Heart left ventricle (tissue), 16 donors: ENCODE measurements around the gene PALLD. TPM values are rescaled to one million over a fixed set of nuclear protein-coding genes. Genes with fewer than 3 reads are reported as not detected.
A peak's percentile ranks its signal among the peaks of the same experiment; 100 is the strongest.
"Not testable (repeated sequence)": the region's sequence is repeated elsewhere in the genome, so short reads cannot be mapped to it uniquely, and the experiment has no call there.

Experiments used
- ATAC-seq, 4 donors: fragments of 200-7000 bp; cut with Tn5 transposase; one replicate each; pipeline ENCODE4 v1.9.1; 2020 to 2022; ENCODE audit warnings: moderate library complexity in 4 of 4, mild to moderate bottlenecking in 3 of 4, moderate number of reproducible peaks in 1 of 4
- DNase-seq, 5 donors: peaks; one replicate each; pipeline ENCODE4 v3.0.0-alpha.2; 2020
- H3K27ac ChIP-seq, 12 donors: fragments of 200-600 bp; sonication (generic) in 4 of 12; one replicate each; pipeline versions ENCODE4 v1.5.0 to v1.8.0; 2016 to 2022; ENCODE audit warnings: mild to moderate bottlenecking in 2 of 12
- H3K27me3 ChIP-seq, 9 donors: fragments of 200-600 bp; sonication (generic) in 2 of 9; one replicate each; pipeline versions ENCODE4 v1.5.1 to v1.8.0; 2016 to 2022; ENCODE audit warnings: mild to moderate bottlenecking in 3 of 9
- H3K36me3 ChIP-seq, 9 donors: fragments of 200-600 bp; sonication (generic) in 2 of 9; one replicate each; pipeline versions ENCODE4 v1.5.0 to v1.8.0; 2018 to 2022; ENCODE audit warnings: mild to moderate bottlenecking in 2 of 9
- H3K4me1 ChIP-seq, 12 donors: fragments of 200-600 bp; sonication (generic) in 4 of 12; one replicate each; pipeline versions ENCODE4 v1.5.0 to v1.8.0; 2016 to 2022; ENCODE audit warnings: mild to moderate bottlenecking in 3 of 12
- H3K4me3 ChIP-seq, 12 donors: fragments of 200-600 bp; sonication (generic) in 4 of 12; one replicate each; pipeline versions ENCODE4 v1.5.0 to v1.8.0; 2017 to 2022; ENCODE audit warnings: mild to moderate bottlenecking in 9 of 12, moderate library complexity in 4 of 12
- H3K9me3 ChIP-seq, 12 donors: fragments of 200-600 bp; sonication (generic) in 4 of 12; one replicate each; pipeline versions ENCODE4 v1.5.0 to v1.8.0; 2016 to 2022; ENCODE audit warnings: mild to moderate bottlenecking in 1 of 12
- POLR2A ChIP-seq, 2 donors: fragments of 450-650 bp; IDR thresholded peaks; one replicate each; pipeline ENCODE4 v1.6.1; 2017; ENCODE audit warnings: antibody characterized with exemption in 2 of 2, mild to moderate bottlenecking in 2 of 2, moderate library complexity in 2 of 2
- WGBS, 4 donors: extraction: QIAGEN DNeasy Blood & Tissue Kit in 2 of 4; methylation state at CpG; one replicate each; pipeline versions ENCODE4 v1.1.5 to v1.1.7; 2013 to 2018; 5-methylcytosine and 5-hydroxymethylcytosine counted together
- intact Hi-C, 10 donors: fragments of 100-400 bp; cut with DNase I; formaldehyde crosslinking; loops; one replicate each; pipeline versions ENCODE4 v1.11.1 to v1.14.2; 2022
- polyA plus RNA-seq, 2 donors: library from polyadenylated mRNA; stranded (reverse); fragments of 200-250 nt; gene quantifications; one replicate each; pipeline ENCODE4 v1.2.3, GENCODE V29; 2013
- total RNA-seq, 9 donors: library from RNA; depleted of rRNA in 2 of 9; stranded (reverse); fragments of >200 nt in 2 of 9; fragmentation: NEBNext Ultra II Directional in 3 of 9; extraction: Animal tissue kit (Norgen Biotek cat#: 25700) in 3 of 9; gene quantifications; one replicate each; pipeline versions ENCODE4 v1.1.0 to v1.2.4, GENCODE V29; 2016 to 2023
- TF ChIP-seq, protein P1 (sequence below), 12 donors: fragments of 200-600 bp; sonication (generic) in 4 of 12; IDR thresholded peaks; one replicate each; pipeline versions ENCODE4 v1.5.0 to v1.8.0; 2018 to 2022; ENCODE audit warnings: antibody characterized with exemption in 12 of 12, mild to moderate bottlenecking in 5 of 12
- donor health status: ischemic (EF 13 %, LVEDD 7.1; RV severe dilation, severe dysfunction).
- donor health status: healthy with polysubstance abuse.
- donor health status: DM: no; HTN: yes; CAD: no.
- donor health status: DM: no; HTN: no; CAD: no.
- donor health status: ischemic (EF 25% LVEDD 6.9; RV normal size, moderate dysfunction).
- donor health status: ischemic (EF 25% LVEDD 5.7; RV mildly dilated, moderate dysfunction).
- donor health status: healthy.
- donor health status: DM: yes; HTN: yes; CAD: no.
- donor health status: ischemic (EF 35%, LVEDD 5.7; RV mildly dilated, moderate dysfunction).
- donor health status: nonischemic (EF 11% LVEDD 7.7; RV severe dilation, severe dysfunction).
- donor health status: DM: yes; HTN: yes; CAD: no.
- donor health status: PGD.
- donor health status: ischemic (EF 29% LVEDD 5.4; RV normal size, mild dysfunction).
- donor health status: nonischemic (EF 23%, LVEDD 6.1; RV moderate dilation, normal function).

PALLD gene
- total and polyA plus RNA-seq, 11 donors: 193 to 1,428 (median 1,015) TPM

DNA sequence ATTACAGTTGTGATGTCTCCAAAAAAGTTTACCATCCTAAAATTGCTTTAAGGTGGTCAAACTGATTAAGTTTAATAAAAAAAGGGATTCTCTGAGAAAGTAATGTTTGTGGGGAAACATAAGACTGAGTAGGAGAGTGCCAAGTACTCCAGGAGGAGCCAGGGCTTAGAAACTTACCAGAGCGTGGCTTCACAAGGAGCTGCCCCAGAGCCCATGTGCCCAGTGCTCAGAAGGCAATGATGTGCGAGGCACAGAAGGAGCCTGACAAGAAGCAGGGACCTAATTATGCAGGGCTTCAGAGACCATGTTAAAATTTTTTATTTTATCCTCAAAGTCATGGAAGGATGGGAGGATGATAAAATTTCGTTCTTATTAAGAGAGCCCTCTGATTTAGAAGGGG is 204.2 kb downstream of the PALLD start:
- H3K27ac ChIP-seq: no peak overlapping the region
- no peaks in the 10 kb centered on the region for H3K27me3 ChIP-seq
- TF ChIP-seq, protein P1, sequence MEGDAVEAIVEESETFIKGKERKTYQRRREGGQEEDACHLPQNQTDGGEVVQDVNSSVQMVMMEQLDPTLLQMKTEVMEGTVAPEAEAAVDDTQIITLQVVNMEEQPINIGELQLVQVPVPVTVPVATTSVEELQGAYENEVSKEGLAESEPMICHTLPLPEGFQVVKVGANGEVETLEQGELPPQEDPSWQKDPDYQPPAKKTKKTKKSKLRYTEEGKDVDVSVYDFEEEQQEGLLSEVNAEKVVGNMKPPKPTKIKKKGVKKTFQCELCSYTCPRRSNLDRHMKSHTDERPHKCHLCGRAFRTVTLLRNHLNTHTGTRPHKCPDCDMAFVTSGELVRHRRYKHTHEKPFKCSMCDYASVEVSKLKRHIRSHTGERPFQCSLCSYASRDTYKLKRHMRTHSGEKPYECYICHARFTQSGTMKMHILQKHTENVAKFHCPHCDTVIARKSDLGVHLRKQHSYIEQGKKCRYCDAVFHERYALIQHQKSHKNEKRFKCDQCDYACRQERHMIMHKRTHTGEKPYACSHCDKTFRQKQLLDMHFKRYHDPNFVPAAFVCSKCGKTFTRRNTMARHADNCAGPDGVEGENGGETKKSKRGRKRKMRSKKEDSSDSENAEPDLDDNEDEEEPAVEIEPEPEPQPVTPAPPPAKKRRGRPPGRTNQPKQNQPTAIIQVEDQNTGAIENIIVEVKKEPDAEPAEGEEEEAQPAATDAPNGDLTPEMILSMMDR (IDR thresholded peaks at IDR 0.05): no peak
- TF ChIP-seq POLR2A (IDR thresholded peaks at IDR 0.05): no peak
- H3K36me3 ChIP-seq: peaks cover 0 to 53% (median 0%) of the 10 kb centered on the region in 9 donors
- no peaks in the 10 kb centered on the region for H3K9me3 ChIP-seq
- no peak for DNase-seq
- H3K4me1 ChIP-seq: no peaks in the 10 kb centered on the region
- intact Hi-C loops: loop anchor here in 2 of 10 donors (5.0 to 10.0 kb wide), 2 partner anchors 116 to 306 kb away; no protein-coding TSS in a partner anchor
- 80 to 97% (median 95%) methylated on average over 3 of the region's 3 CpGs for WGBS, 4 donors
- no peak overlapping the region for H3K4me3 ChIP-seq
- ATAC-seq: peak in 1 of 4 donors; percentile 39

DNA sequence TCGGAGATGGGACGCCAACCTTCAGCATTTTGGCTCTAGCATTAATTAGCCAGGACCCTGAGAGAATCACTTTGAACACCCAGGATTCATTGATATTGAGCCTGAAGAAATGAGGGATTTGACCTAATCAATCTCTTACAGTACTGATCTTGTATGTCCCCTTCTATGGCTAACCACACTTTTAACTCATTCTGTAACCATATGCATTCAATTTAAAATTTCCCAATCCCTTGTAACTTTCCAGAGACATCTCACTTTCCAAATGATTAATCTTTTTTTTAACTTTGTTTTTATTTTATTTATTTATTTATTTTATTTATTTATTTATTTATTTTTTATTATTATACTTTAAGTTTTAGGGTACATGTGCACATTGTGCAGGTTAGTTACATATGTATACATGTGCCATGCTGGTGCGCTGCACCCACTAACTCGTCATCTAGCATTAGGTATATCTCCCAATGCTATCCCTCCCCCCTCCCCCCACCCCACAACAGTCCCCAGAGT is 205.8 kb downstream of the PALLD start:
- ATAC-seq, H3K4me3 ChIP-seq, H3K27me3 ChIP-seq, H3K4me1 ChIP-seq, H3K9me3 ChIP-seq, H3K27ac ChIP-seq, DNase-seq: not testable (repeated sequence)
- 94 to 98% (median 96%) methylated on average over 2 to 4 of the region's 4 CpGs for WGBS, 4 donors
- peaks cover 0 to 51% (median 0%) of the 10 kb centered on the region in 9 donors for H3K36me3 ChIP-seq
- intact Hi-C loops: loop anchor here in 2 of 10 donors (5.0 to 10.0 kb wide), 2 partner anchors 118 to 305 kb away; no protein-coding TSS in a partner anchor

DNA sequence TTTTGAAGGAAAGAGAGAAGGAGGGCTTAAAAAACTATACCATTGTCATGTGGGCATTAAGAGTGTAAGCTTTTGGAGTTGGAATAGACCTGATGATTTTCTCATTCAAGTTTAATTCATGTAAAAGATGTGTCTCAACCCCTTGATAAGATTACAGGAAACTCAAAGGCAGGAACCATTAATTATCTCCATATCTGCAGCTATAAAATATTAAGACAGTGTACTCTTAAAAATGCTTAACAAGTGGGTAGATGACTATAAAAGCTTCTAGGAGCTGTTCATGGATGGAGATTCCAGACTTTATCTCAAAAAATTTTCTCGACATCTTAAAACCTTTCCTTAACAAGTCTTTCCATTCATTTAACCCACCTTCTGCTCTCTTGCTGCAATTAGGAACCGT is 208.3 kb downstream of the PALLD start:
- Histone ChIP-seq H3K9me3 (no peaks in the 10 kb centered on the region), H3K4me1 (peaks cover 0 to 4% (median 0%) of the 10 kb centered on the region in 12 donors), H3K27ac (no peak overlapping the region), H3K36me3 (peaks cover 0 to 46% (median 0%) of the 10 kb centered on the region in 9 donors), H3K27me3 (no peaks in the 10 kb centered on the region), H3K4me3 (no peak overlapping the region)
- intact Hi-C loops: loop anchor here in 1 of 10 donors (10.0 kb wide), 1 partner anchor 120 kb away; no protein-coding TSS in a partner anchor
- WGBS, 4 donors: 61 to 75% (median 72%) methylated on average over 2 of the region's 2 CpGs
- ATAC-seq (no peak), DNase-seq (no peak)
- TF ChIP-seq POLR2A (IDR thresholded peaks at IDR 0.05): no peak
- TF ChIP-seq, protein P1 (IDR thresholded peaks at IDR 0.05): no peak

DNA sequence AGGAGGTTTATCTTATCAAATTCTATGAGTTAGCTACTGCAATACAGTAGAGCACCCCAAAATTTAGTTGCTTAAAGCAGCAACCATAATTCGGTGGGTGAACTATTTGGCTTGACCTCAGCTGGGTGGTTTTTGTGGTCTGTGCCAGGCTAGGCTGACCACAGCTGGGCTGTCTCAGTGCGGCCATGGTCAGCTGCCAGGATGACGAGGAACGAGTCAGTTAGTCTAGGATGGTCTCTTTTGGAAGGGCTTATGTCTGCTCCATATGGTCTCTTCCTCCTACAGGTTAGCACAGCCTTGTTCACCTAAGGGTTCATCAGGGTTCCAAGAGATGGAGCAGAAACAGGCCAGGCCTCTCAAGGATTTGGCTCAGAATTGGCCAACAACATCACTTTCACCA is 210.4 kb downstream of the PALLD start:
- Histone ChIP-seq H3K27ac (no peak overlapping the region), H3K4me1 (peaks cover 0 to 25% (median 16%) of the 10 kb centered on the region in 12 donors), H3K36me3 (peaks cover 0 to 31% (median 0%) of the 10 kb centered on the region in 9 donors), H3K9me3 (no peaks in the 10 kb centered on the region), H3K4me3 (no peak overlapping the region), H3K27me3 (no peaks in the 10 kb centered on the region)
- 74 to 83% (median 81%) methylated on average over 4 of the region's 4 CpGs for WGBS, 4 donors
- ATAC-seq: peak in 1 of 4 donors; percentile 41
- no peak for TF ChIP-seq POLR2A (IDR thresholded peaks at IDR 0.05)
- TF ChIP-seq, protein P1 (IDR thresholded peaks at IDR 0.05): no peak
- DNase-seq: peak in 1 of 5 donors; percentile 25
- intact Hi-C loops: loop anchor here in 1 of 10 donors (10.0 kb wide), 1 partner anchor 122 kb away; no protein-coding TSS in a partner anchor
